ENCODE measurements around the gene CYS1.
"Not testable (repeated sequence)": the region's sequence is repeated elsewhere in the genome, so short reads cannot be mapped to it uniquely, and the experiment has no call there.

Gene CYS1, protein sequence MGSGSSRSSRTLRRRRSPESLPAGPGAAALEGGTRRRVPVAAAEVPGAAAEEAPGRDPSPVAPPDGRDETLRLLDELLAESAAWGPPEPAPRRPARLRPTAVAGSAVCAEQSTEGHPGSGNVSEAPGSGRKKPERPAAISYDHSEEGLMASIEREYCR

DNA sequence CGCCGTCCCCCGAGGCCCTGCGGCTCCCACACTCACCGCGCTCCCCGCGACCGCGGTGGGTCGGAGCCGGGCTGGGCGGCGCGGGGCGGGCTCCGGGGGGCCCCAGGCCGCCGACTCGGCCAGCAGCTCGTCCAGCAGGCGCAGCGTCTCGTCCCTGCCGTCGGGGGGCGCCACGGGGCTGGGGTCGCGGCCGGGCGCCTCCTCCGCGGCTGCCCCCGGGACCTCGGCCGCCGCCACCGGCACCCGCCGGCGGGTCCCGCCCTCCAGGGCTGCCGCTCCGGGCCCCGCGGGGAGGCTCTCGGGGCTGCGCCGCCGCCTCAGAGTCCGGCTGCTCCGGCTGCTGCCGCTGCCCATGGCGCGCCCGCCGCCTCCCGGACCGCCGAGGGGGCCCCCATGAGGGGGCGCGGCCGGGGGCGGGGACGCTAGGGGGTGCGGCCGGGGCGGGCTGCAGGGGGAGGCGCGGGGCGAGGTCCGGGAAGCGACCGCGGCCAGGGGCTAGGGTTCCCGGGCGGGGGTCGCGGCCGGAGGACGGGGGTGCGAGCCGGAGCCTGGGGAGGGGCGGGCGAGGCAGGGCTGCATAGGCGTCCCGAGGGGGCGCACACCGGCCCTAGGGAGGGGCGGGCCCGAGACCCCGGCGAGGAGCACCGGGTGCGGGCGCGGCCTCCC lies at the start of gene CYS1:
Gene CYS1, minus strand, starts transcription at position 542 of the 666 bp plus-strand sequence. Its CDS starts 188 bp downstream, at position 354.
- peak; percentile 87 for DNase-seq (ENCODE audit: low spot score)

DNA sequence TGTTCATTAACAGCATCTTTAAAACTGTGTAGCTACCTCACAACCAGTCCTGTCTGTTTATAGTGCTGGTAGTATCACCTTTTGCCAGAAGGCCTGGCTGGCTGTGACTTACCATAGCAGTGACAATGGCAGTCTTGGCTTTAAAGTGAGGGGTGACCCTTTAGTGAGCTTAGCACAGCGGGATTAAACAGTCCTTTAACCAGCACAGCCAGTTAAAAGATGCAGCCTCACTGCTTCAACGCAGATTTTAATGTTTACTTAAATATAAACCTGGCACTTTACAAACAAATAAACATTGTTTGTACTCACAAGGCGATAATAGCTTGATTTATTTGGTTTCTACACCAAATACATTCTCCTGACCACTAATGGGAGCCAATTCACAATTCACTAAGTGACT lies 49.3 kb upstream of the CYS1 start:
- no peak for DNase-seq (ENCODE audit: low spot score)

DNA sequence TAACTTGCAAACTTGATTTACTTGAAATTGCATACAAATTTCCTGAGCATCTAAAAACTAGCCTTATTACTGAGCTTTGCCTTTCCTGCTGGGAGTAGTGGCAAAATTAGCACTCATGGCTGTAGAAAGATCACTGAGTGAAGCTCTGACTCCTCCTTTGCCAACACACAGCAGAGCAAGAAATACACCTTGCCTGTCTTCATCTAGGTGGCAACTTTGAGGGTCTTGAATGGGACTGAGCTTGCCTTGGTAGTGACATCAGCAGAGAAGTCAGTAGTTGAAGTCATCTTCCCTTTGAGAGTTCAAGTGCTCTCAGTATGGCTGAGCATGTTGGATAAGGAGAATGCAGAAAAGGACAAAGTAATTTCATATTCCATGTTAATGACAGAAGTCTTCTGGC lies 48.2 kb upstream of the CYS1 start:
- no peak for DNase-seq (ENCODE audit: low spot score)

DNA sequence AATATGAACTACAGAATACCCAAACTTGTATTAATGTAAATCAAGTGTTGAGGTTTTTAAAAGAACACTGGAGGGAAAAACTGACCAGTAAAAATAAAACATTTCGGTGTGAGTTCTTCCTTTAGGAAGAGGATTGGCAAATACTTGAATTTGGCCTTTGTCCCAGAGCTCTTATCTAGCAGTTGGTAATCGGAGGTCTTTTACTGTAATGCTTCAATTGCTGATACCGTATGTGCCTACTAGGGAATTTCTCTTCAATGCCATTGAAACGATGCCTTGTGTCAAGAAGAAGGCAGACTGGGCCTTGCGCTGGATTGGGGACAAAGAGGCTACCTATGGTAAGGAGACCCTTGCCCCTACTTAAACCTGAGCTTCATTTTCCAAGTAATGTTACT lies 46.4 kb upstream of the CYS1 start:
- DNase-seq (ENCODE audit: low spot score): no peak

DNA sequence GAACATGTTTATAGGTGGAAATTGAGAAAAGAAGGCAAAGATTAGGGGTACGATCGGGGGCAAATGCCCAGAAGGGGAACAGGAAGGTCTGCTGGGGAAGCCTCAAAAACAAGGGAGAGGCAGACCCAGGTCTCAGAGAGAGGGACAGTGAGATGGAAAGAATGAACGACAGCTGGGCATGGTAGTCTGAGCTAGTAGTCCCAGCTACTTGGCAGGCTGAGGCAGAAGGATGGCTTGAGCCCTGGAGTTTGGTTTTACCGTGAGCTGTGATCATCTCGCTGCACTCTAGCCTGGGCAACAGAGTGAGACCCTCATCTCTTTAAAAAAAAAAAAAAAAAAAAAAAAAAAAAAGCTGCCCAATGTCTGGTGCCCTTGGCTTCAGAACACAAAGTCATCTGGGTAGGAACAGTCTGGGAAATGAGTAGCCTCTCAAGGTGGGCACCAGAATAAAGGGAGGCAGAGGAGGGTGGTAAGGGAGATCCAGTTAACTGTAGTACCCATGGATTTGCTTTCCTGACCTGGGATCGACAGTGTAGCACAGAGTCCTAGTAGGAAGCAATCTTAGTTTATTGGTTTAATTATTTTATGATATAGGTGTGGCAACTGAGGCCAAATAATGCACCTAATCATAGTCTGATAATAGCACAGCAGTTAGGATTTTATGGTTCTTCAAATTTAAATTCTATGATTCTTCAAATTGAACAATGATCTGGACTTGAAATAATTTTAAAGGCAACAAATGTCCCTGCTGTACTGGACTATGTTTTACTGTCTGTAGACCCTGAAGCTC lies 45.8 kb upstream of the CYS1 start:
- DNase-seq (ENCODE audit: low spot score): no peak

DNA sequence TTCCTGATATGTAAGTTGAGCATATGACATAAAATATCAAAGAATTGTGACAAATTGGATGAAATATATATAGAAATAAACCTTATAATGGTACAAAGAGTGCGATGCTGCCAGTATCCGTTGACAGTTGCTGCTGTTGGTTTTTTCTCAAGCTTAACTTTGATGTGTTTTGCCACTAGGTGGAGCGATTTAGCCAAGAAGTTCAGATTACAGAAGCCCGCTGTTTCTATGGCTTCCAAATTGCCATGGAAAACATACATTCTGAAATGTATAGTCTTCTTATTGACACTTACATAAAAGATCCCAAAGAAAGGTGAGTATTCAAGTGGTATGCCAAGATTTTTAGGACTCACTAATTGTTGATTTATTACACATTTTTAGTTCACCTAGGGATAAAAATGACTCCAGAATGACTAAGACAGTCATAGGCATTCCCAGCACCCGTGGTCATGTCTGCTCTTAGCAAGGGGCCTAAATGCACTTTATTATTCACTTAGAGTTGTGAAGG lies 44.4 kb upstream of the CYS1 start:
- DNase-seq (ENCODE audit: low spot score): peak; percentile 55

DNA sequence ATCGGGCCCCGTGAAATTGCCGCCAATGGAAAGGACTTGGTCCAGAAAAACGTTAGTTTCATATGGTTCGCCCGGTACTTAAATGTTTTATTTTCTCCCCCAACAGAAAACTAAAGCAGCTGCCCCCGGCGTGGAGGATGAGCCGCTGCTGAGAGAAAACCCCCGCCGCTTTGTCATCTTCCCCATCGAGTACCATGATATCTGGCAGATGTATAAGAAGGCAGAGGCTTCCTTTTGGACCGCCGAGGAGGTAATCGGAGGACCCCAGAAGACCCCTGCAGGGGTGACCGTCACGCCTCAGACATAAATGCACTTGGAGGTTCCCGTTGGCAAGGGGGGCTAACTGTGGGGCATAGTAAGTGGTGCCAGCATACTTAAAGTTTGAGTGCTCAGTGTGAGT lies 43.1 kb upstream of the CYS1 start:
- no peak for DNase-seq (ENCODE audit: low spot score)

DNA sequence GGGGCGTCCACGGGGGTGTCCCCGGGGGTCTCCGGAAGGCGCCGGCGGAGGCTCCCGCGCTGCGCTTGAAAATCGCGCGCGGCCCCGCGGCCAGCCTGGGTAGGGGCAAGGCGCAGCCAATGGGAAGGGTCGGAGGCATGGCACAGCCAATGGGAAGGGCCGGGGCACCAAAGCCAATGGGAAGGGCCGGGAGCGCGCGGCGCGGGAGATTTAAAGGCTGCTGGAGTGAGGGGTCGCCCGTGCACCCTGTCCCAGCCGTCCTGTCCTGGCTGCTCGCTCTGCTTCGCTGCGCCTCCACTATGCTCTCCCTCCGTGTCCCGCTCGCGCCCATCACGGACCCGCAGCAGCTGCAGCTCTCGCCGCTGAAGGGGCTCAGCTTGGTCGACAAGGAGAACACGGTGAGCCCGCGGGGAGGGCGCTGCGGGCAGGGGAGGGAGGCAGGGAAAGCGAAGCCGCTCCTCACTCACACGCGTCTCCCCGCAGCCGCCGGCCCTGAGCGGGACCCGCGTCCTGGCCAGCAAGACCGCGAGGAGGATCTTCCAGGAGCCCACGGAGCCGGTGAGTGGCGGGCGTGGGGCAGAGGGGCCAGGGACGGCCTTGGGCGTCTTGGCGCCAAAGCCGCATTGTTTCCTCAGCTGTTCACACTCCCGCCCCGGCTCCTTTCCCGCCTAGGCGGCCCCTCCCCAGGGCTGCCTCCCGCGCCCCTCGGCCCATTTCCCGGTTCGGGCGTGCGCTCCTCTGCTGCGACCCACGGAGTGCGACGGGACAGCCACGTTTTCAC lies 42.5 kb upstream of the CYS1 start, which contains the start of gene RRM2:
Gene RRM2, plus strand, starts transcription at position 240 of the 781 bp plus-strand sequence. Its CDS starts 60 bp downstream, at position 300.
- peak; percentile 98 for DNase-seq (ENCODE audit: low spot score)

DNA sequence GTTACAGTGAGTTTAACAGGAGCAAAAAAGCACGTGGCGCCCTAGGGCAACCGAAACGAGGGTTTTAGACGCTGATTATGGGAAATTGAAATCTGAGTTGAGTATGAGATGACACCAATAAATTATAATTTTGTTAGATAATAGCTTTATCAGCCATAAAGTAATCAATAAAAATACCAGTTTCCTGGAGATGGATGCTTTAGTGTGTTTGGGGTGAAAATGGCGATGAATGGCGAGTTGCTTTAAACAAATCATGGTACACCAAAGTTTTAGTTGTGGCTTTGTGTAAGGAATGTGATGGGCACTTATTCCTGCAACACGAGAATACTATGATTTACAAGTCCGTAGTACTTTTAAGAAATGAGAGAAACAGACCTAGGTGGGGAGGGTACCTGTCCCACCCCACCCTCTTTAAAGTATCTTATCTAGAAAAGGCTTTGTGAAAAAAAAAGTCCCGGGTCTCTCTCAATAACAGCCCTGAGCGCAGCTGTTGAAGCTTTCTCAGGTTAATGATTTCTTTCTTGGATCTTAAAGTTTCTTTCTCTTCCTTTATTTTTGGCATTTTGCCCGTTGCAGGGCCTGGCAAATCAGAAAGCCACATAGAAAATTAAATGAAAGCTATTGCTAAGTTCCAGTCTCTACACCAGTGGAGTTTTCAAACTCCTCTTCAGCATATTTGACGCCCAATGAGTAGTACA lies 40.8 kb upstream of the CYS1 start:
- no peak for DNase-seq (ENCODE audit: low spot score)

DNA sequence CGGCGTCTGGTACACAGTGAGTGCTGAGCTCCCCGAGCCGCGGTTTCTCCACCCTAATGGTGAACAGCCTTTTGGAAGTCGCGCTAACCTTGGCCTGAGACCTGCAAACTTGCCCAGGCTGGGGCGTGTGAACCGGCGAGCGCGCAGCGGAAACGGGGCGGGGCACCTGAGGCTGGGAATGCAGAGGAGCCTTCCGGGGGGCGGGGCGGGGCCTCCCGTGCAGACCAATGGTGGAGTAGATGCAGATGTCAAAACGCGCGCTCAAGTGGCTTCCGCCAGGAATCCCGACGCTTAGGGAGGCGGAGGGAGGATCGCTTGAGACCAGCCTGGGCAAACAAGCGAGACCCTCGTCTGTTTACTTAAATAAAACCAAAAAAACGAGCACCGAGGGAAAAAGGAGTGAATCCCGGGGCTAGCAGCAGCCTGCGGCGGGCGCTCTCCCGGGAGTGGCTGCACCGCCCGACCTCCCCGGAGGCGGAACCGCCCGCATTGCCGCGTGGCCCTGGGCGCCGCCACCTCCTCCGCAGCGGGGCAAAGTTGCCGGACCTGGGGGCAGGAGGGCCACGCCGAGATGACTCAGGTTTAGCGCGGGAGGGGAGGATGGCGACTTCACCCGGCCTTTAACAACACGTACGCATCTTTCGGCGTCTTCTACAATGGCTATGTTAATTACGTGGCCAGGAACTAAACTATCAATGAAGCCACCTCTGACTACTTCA lies 40.1 kb upstream of the CYS1 start:
- DNase-seq (ENCODE audit: low spot score): peak; percentile 96

DNA sequence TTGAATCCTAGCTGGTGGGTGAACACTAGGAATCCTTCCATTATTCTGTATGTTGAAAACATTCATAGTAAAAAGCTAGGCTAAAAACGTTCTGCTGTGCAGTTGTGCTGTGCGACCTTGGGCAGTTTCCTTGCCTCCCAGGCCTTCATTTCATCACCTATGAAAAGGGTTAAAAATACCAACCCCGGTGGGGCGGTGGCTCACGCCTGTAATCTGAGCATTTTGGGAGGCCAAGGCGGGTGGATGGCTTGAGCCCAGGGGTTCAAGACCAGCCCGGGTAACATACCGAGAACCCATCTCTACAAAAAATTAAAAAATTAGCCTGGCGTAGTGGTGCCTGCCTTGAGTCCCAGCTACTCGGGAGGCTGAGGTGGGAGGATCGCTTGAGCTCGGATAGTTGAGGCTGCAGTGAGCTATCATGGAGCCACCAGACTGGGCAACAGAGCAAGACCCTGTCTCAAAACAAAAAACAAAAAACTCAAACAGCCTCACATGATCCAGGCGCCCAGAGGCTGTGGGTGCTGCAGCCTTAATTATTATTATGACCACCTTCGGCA lies 39.5 kb upstream of the CYS1 start:
- no peak for DNase-seq (ENCODE audit: low spot score)

DNA sequence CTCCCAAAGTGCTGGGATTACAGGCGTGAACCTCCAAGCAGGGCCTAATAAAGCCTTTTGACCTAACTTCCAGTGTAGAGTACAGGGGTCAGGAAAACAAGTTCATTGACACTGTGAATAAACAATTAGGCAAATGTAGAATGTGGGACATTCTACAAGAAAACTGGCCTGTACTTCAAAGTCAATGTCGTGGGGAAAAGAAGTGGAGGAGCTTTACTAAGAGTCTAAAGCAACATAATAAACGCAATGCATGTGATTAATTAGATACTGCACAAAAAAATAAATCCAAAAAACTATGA lies 38.8 kb upstream of the CYS1 start:
- no peak for DNase-seq (ENCODE audit: low spot score)

DNA sequence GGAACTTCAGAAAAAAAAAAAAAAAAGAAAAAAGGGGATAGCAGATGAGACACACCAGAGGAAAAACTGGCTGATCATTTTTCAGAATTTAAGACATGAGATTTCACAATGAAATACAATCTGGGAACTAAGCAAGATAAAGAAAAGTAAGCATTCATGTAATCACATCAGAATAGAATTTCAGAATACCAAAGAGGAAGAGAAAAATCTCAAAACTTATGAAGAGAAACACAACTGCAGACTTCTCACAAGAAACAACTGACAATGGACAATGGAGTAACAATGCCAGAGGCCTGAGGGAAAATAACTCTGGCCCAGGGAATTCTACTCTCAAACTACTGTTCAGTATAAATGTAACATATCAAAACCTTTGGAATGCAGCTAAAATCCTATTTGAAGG lies 29.1 kb upstream of the CYS1 start:
- DNase-seq (ENCODE audit: low spot score): no peak

DNA sequence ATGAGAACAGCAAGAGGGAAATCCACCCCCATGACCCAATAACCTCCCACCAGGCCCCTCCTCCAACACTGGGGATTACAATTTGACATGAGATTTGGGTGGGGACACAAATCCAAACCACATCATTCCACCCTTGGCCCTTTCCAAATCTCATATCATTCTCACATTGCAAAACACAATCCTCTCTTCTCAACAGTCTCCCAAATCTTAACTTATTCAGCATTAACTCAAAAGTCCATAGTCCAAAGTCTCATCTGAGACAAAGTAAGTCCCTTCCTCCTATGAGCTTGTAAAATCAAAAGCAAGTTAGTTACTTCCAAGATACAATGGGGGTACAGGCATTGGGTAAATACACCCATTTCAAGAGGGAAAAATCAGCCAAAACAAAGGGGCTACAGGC lies 24.7 kb upstream of the CYS1 start:
- DNase-seq (ENCODE audit: low spot score): not testable (repeated sequence)

DNA sequence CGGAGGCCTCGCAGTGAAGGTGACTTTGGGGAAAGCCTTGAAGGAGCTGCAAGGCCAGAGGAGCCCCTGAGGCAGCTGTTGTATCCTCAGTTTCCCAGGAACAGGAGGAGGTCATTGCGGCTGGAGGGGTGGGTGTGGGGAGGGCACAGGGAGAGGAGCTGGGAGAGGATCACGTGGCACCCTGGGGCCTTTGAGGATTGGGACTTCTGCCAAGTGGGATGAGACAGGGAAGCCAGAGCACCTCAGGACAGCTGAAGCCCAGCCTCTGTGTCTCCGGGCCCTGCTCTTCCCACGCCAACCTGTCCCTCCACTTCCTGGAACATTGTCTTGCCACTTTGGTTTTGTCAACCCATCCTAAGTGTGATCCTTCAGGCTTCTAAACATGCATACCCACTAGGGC lies 23.0 kb upstream of the CYS1 start:
- no peak for DNase-seq (ENCODE audit: low spot score)

DNA sequence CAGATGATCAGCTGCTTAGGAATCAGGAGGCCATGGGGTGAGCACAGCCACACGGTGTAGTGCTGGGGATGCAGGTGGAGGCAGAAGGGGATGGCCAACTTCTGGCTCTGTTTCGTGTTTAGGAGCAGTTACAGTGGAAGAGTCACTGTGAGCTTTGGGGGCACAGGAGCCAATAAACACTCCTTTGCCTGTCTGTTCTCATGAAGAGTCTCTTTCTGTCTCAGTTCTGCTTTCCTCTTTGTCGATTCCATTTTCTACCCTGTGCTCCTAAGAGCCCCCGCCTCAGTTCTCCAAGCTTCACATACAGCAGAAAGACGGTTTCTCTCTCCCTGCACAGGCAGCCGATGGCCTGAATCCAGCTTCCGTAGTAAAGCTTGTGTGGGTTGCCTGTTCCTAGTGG lies 21.3 kb upstream of the CYS1 start:
- no peak for DNase-seq (ENCODE audit: low spot score)

DNA sequence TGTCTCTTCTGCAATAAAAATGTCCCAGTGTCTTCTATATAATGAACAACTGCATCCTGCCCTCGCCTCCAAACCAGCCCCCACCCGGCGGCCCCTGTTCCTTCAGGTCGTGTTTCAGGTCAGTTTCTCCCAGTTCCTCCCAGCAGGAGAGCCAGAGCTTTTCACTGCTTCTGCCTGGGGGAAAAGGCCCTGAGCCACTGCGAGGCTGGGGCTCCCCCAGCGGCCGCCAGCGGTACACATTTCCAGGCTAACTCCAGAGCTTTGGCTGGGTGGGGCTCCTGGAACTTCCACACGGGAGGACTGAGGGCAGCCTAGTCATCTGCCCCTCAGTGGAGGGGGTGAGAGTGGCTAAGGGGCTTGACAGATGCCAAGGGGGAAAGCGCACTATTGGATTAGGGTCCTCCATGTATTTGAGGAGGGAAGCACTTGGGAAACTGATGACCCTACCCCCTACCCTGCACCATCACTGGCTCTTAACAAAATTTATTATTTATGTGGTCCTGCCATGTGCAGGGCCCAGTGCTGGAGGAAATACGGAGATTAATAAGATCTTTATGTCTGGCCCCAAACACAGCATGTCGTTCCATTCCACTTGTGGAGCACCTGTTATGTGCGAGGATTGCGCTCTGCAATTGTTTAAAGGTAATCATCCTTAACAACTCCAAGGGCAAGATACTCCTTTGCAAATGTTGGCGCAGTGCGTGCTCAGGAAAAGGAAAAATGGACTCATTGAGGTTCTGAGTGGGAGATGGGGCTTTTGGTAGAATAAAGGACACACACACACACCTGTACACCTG lies 17.3 kb upstream of the CYS1 start:
- DNase-seq (ENCODE audit: low spot score): peak; percentile 96

DNA sequence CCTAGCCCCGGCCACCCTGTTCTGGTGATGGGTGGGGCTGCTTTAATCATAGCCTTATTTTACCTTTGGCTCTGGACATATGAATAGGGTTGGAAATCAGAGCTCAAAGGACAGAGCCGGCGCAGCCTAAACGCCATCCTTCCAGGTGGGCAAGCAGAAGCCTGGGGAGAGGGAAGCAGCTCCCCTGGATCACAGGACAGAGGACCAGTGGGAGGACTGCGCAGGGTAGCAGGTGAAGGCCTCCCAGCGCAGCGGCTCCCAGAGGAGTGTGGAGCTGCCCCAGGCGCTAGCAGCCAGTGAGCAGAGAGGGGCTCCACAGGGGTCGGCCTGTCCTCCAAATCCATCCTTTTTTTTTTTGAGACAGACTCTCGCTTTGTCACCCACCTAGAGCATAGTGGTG lies 16.4 kb upstream of the CYS1 start:
- DNase-seq (ENCODE audit: low spot score): no peak

DNA sequence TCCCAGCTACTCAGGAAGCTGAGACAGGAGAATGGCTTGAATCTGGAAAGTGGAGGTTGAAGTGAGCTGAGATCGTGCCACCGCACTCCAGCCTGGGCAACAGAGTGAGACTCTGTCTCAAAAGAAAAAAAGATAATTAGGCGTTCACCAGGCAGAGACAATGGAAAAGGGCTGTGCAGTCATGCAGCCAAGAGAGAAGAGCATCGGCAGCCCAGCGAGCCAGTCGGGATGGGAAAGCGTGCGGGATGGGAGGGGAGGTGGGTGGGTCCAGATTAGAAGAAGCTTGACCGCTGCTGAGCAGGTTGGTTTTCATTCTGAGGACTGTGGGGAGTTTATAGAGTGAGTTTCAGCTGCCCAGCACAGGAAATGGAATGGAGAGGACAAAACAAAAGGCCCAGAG lies 15.0 kb upstream of the CYS1 start:
- DNase-seq (ENCODE audit: low spot score): no peak

DNA sequence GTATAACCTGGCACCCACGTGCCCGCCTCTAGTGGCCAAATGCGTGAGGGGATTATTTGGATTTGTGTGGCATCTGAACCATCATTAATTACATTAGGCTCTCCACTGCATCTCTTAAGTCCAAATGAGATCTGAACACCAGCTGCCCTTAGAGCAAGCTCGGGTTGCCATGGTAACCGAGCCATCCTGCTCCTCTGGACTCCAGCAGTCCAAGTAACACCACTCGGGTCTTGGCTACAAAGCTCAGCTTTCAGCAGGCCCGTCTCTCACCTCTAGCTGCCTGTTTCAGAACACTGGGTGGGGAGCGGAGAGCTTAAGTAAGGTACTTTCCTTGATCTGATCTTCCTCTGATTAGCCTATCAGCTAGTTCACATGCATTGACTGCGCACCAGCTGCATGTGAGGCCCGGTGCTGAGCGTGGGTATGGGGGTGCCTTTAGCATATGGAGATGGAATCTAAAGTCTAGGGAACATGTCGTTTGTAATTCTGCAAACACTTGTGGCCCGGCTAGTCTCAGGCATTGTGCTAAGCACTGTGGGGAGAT lies 14.1 kb upstream of the CYS1 start:
- DNase-seq (ENCODE audit: low spot score): no peak
